NT2/D1 (cell line): ENCODE measurements around the gene GSTM4.

Experiments used
- DNase-seq: peaks from one replicate; pipeline ENCODE4 v3.0.0-alpha.2; 2011; ENCODE audit warnings: low read depth, low spot score
- H3K27me3 ChIP-seq: 2 replicates; pipeline ENCODE4 v1.6.0; 2011; ENCODE audit warnings: mild to moderate bottlenecking; ENCODE audit not compliant: insufficient read length, insufficient read depth
- H3K36me3 ChIP-seq: 2 replicates; pipeline ENCODE4 v1.6.1; 2011; ENCODE audit warnings: mild to moderate bottlenecking, low read length, mixed read lengths; ENCODE audit not compliant: insufficient read depth, insufficient read length
- H3K4me1 ChIP-seq: 2 replicates; pipeline ENCODE4 v1.5.1; 2011; ENCODE audit not compliant: insufficient read depth, insufficient read length
- H3K4me3 ChIP-seq: 2 replicates; pipeline ENCODE4 v1.5.1; 2011; ENCODE audit warnings: low read depth; ENCODE audit not compliant: insufficient read length
- H3K9ac ChIP-seq: 2 replicates; pipeline ENCODE4 v1.6.0; 2011; ENCODE audit warnings: low read depth; ENCODE audit not compliant: insufficient read length
- H3K9me3 ChIP-seq: 2 replicates; pipeline ENCODE4 v1.5.1; 2011; ENCODE audit warnings: mild to moderate bottlenecking, low read length; ENCODE audit not compliant: insufficient read depth
- SUZ12 ChIP-seq: IDR thresholded peaks from 2 replicates; pipeline ENCODE4 v1.6.1; 2011; ENCODE audit not compliant: insufficient read length, insufficient read depth; ENCODE audit errors: extremely low read depth
- YY1 ChIP-seq: IDR thresholded peaks from 2 replicates; pipeline ENCODE4 v1.6.1; 2011; ENCODE audit not compliant: insufficient read length, insufficient read depth
- ZNF274 ChIP-seq: IDR thresholded peaks from 2 replicates; pipeline ENCODE4 v1.6.1; 2011; ENCODE audit warnings: mild to moderate bottlenecking, low read depth, low read length

The GSTM4 gene

DNA sequence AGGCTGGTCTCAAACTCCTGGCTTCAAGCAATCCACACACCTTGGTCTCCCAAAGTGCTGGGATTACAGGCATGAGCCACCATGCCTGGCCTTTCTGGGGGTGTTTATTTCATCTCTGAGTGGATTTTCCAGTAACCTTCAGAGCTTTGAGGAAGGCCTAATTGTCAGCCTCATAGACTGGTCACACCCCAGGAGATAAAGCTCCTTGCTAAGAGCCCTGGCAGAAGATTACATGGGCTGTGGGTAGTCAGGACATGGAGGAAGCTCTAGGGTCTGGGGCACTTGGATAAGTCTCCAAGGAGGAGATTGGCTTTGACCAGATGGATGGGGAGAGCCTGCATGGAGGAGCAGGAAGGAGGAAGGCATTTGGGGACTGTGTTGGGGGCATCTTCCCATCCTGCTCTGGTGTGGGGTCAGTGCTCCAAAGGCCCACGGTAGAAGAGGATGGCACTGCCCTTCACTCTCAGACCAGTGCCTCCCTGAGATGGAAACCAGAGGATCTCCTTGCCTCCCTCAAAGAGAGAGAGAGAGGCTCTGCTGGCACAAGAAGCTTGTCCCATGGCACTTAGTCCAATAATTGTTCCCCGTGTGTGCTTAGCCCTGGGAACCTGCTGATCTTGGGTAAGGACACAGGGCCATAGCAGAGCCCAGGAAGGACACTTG, 14.7 kb upstream of the GSTM4 start:
- peaks cover 16% of the 10 kb centered on the region for H3K27me3 ChIP-seq
- H3K36me3 ChIP-seq = no peaks in the 10 kb centered on the region
- H3K9me3 ChIP-seq = no peaks in the 10 kb centered on the region
- no peak overlapping the region for H3K9ac ChIP-seq
- TF ChIP-seq SUZ12 (no peak), ZNF274 (no peak), YY1 (no peak)
- H3K4me1 ChIP-seq = peaks cover 26% of the 10 kb centered on the region
- no peak for DNase-seq
- H3K4me3 ChIP-seq = no peak overlapping the region

DNA sequence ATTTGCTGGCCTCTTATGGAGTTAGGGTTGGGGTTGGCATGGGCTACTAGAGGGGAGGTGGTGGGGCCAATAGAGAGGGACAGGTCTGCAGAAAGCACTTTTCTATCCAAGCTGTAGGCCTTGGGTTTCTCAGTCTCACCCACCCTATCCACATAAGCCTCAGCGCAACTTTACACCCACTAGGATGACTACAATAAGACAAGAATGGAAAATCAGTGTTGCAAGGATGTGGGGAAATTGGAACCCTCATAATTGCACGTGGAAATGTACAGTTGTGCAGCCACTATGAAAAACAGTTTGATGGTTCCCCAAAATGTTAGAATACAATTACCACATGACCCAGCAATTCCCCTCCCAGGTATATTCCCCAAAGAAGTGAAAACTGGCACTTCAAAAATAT, 14.0 kb upstream of the GSTM4 start:
- no peaks in the 10 kb centered on the region for H3K36me3 ChIP-seq
- H3K4me1 ChIP-seq = peaks cover 21% of the 10 kb centered on the region
- no peak for DNase-seq
- H3K4me3 ChIP-seq = no peak overlapping the region
- no peak overlapping the region for H3K9ac ChIP-seq
- TF ChIP-seq SUZ12 = no peak
- no peak for TF ChIP-seq ZNF274
- no peak for TF ChIP-seq YY1
- no peaks in the 10 kb centered on the region for H3K9me3 ChIP-seq
- H3K27me3 ChIP-seq = peaks cover 16% of the 10 kb centered on the region

DNA sequence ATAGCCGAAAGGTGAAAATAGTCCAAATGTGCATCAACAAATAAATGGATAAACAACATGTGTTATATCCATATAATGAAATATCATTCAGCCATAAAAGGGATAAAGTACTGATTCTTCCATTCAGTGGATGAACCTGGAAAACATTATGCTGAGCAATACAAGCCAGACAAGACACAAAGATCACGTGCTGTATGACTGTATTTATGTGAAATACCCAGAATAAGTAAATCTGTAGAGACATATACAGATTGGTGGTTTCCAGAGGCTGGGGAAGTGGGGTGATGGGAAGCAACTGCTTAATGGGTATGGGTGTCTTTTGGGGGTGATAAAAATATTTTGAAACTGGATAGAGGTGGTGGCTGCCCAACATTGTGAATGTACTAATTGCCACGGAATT, 13.3 kb upstream of the GSTM4 start:
- H3K9me3 ChIP-seq = no peaks in the 10 kb centered on the region
- no peaks in the 10 kb centered on the region for H3K36me3 ChIP-seq
- no peak overlapping the region for H3K4me3 ChIP-seq
- no peak overlapping the region for H3K9ac ChIP-seq
- H3K27me3 ChIP-seq = peaks cover 16% of the 10 kb centered on the region
- H3K4me1 ChIP-seq = peaks cover 21% of the 10 kb centered on the region
- TF ChIP-seq SUZ12 = no peak
- TF ChIP-seq YY1 = no peak
- TF ChIP-seq ZNF274 = no peak
- DNase-seq = no peak

DNA sequence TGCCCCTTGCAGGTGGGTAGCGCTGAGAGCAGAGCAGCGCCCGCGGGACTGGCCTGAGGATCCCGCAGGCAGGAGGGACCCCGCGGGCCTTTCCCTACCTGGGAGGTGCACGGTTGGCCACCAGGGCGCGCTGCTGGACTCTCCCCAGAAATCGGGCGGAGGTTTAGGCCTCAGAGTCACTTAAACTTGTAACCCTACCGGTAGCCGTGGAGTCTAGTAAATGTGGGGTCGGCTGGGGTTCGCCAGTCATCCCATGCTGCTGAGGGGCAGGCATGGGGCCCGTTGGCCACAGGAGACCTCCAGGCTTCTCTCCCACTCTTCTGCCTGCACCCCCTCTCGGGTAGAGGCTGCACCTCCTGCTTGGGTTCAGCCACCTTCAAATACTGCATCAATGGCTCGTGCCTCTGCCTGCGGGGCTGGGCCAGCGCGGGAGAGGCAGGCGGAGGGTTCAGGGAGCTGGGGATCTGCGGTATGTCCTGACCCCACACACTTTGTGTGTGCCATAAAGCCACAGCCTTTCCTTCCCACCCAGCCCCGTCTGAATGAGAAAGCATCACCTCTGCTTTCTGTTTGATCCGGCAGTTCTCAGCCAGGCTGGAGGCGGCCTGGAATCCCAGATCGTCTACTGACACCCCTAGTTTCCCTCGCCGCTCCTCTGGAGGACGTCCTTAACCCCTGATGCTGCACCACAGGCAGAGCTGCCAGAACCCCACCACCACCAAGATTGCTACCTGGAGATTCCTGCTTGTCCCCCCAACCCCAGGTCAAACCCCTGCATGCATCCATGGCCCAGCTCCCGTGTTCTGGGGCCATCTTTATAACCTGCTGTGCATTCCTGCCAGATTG, 12.3 kb upstream of the GSTM4 start:
- no peak for TF ChIP-seq ZNF274
- TF ChIP-seq SUZ12 = no peak
- no peak for TF ChIP-seq YY1
- Histone ChIP-seq H3K4me3 (no peak overlapping the region), H3K36me3 (no peaks in the 10 kb centered on the region), H3K9ac (peak overlapping the region; percentile 43), H3K27me3 (peaks cover 16% of the 10 kb centered on the region), H3K4me1 (peaks cover 21% of the 10 kb centered on the region), H3K9me3 (no peaks in the 10 kb centered on the region)
- DNase-seq = peak; percentile 90

DNA sequence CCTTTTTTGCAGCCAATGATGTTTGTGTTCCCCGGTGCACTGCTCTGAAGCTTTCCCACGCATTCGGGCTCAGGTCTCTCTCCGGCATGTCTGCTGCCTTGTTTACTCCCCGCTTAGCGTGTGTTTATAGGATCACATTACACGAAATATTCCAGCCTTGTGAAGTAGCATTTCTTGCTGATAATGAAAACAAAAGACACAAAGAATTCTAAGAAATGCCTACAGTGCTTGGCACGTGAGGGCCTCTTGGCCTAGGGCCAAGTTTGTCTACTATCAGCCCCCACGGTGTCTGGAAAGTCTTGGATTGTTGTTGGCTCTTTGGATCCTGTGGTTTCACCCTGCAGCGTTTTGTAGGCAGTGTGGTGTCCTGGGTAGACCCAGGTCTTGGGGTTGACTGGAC, 11.2 kb upstream of the GSTM4 start:
- Histone ChIP-seq H3K4me3 (no peak overlapping the region), H3K36me3 (no peaks in the 10 kb centered on the region), H3K4me1 (peaks cover 17% of the 10 kb centered on the region), H3K27me3 (peaks cover 16% of the 10 kb centered on the region), H3K9ac (no peak overlapping the region), H3K9me3 (no peaks in the 10 kb centered on the region)
- TF ChIP-seq ZNF274 (no peak), YY1 (no peak), SUZ12 (no peak)
- no peak for DNase-seq

DNA sequence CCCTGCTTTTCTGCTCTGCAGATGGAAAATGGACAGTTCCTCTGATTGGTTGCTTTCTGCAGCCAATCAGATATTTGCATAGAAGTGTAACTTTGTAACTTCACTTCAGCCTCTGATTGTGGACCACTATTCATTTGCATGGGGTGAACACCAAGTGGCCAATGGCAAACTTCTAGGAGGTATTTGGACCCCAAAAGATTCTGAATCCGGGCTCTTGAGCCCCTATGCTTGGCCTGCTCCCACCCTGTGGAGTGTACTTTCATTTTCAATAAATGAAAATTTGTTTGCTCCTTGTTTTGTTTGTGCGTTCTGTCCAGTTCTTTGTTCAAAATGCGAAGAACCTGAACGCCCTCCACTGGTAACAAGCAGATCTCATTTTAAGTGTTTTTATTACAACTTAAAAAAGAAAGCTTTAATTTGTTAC, 6.4 kb upstream of the GSTM4 start:
- H3K27me3 ChIP-seq = peaks cover 4% of the 10 kb centered on the region
- TF ChIP-seq YY1 (no peak), ZNF274 (no peak), SUZ12 (no peak)
- H3K9me3 ChIP-seq = no peaks in the 10 kb centered on the region
- peaks cover 4% of the 10 kb centered on the region for H3K4me1 ChIP-seq
- H3K9ac ChIP-seq = no peak overlapping the region
- no peaks in the 10 kb centered on the region for H3K36me3 ChIP-seq
- DNase-seq = no peak
- no peak overlapping the region for H3K4me3 ChIP-seq

DNA sequence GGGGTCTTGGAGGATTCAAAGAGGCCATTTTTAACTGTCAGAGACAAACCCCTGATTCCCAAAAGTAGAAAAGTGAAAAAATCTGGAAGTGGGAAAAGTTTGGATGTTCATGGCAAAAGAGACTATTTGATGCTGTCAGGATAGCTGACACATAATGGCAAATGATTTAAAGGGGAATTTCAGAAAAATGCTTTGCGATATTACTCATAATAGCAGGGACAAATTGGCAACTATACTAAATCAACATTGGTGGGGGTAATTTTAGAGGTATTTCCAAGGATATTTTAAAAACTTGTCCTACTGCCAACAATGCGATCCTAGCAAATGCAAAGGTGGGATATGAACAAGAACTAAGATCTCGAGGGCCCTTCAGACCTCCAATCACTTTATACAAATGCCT, 5.3 kb upstream of the GSTM4 start:
- Histone ChIP-seq H3K4me1 (no peaks in the 10 kb centered on the region), H3K27me3 (peaks cover 9% of the 10 kb centered on the region), H3K9me3 (no peaks in the 10 kb centered on the region), H3K36me3 (no peaks in the 10 kb centered on the region), H3K9ac (no peak overlapping the region), H3K4me3 (no peak overlapping the region)
- TF ChIP-seq SUZ12 (no peak), ZNF274 (no peak), YY1 (no peak)
- no peak for DNase-seq
